Activated CD8-positive, alpha-beta memory T cell treated with anti-CD3 and anti-CD28 coated beads for 4 hours (primary cell): ENCODE data around the gene SDE2.
A peak's percentile ranks its signal among the peaks of the same experiment; 100 is the strongest.
"Not testable (repeated sequence)": the region's sequence is repeated elsewhere in the genome, so short reads cannot be mapped to it uniquely, and the experiment has no call there.

ENCODE experiments used
- DNase-seq, 2 donors: peaks; one replicate each; pipeline ENCODE4 v3.0.0-alpha.2; 2020; ENCODE audit warnings: low read depth in 2 of 2

The SDE2 gene

DNA sequence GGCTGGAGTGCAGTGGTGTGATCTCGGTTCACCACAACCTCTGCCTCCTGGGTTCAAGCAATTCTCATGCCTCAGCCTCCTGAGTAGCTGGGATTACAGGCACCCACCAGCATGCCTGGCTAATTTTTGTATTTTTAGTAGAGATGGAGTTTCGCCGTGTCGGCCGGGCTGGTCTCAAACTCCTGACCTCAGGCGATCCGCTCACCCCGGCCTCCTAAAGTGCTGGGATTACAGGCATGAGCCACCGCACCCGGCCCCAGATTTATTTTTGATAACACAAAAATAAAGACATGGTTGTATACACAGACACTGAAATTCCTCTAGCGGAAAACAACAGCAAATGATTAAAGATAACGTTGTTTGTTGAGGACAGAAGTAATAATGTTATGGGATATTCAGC is 24.0 kb downstream of the SDE2 start:
- DNase-seq: not testable (repeated sequence)

DNA sequence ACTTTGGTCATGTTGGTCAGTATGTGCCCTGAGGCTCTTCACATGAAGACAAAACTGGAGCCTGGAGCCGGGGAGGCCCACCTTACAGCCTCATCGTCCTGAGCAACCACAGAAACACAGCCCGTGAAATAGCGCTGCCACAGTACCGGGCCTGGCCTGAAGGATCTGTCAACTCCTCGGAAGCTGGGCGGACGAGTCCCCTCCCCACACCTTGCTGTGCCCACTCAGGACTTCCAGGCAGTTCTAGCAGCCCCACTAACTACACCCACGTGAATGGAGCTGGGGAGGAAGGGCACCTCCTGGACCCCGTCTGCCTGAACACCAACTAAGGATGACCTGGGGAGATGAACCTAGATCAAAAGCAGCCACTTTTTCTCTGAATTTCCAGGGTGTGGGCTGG is 24.7 kb downstream of the SDE2 start:
- no peak for DNase-seq

GRCh38 chr1:225973158-225973557 is 26.0 kb downstream of the SDE2 start:
- no peak for DNase-seq

GRCh38 chr1:225972344-225973152 is 26.6 kb downstream of the SDE2 start:
- no peak for DNase-seq

DNA sequence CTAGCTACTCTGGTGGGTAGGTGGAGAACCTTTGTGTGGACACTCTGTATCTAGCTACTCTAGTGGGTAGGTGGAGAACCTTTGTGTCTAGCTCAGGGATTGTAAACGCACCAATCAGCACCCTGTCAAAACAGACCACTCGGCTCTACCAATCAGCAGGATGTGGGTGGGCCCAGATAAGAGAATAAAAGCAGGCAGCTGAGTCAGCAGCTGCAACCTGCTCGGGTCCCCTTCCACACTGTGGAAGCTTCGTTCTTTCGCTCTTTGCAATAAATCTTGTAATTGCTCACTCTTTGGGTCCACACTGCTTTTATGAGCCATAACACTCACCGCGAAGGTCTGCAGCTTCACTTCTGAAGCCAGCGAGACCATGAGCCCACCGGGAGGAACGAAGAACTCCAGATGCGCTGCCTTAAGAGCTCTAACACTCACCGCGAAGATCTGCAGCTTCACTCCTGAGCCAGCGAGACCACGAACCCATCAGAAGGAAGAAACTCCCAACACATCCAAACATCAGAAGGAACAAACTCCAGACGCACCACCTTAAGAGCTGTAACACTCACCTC is 28.5 kb downstream of the SDE2 start:
- not testable (repeated sequence) for DNase-seq

- not testable (repeated sequence) for DNase-seq
These were observed 29.4 kb downstream of the SDE2 start for GRCh38 chr1:225969751-225970150.

DNA sequence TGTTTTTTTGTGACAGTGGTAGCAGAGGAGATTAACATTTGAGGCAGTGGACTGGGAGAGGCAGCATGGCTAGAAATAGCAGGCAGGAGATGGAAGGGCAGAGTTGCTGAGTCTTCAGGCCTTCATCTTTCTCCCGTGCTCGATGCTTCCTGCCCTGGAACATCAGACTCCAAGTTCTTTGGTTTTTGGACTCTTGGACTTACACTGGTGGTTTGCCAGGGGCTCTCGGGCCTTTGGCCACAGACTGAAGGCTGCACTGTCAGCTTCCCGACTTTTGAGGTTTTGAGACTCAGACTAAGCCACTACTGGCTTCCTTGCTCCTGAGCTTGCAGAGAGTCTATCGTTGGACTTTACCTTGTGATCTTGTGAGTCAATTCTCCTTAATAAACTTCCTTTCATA is 33.9 kb downstream of the SDE2 start:
- DNase-seq: no peak

DNA sequence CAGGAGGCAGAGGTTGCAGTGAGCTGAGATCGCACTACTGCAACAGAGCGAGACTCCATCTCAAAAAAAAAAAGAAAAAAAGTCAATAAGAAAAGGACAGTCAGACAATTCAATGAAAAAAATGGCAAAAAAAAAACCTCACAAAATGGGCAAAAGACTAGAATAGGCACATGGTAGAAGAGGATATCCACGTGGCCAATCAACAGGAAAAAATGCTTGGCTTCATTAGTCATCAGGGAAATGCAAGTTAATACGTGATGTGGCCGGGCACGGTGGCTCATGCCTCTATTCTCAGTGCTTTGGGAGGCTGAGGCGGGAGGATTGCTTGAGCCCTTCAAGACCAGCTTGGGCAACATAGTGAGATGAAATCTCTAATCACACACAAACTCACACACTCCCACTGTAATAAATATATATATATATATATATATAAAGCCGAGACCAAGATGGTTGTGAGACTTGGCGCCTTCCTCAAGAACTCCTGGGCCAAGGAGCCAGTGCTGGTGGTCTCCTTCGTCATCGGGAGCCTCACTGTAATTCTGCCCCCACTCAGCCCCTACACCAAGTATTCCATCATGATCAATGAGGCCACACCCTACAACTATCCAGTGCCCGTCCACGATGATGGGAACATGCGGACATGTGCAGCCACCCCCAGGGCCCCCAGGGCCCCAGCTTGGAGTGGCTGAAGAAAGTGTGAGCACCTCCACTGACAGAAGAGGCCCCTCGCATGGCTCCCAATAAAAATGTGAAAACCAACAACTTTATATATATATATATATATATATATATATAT is 35.2 kb downstream of the SDE2 start:
- DNase-seq: no peak

DNA sequence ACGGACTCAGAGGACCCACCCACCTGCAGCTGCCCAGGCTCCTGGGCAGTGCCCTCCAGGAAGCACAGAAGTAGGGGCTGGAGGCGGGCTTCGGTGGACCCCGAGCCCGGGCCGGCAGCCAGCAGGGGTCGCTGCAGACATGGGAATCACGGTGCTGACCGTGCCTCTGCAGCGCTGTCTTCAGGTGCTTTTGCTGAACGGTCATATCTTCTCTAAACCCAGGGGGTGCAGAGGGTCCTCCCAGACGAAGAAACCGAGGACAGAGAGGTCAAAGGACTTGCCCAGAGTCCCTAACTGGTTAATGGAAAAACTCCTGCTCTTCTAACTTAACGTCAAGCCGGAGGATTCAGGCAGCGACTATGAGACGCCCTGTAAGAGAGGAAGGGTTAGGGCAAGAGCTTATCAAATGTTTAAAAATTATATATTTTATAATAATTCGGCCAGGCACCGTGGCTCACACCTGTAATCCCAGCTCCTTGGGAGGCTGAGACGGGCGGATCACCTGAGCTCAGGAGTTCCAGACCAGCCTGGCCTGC is 36.6 kb downstream of the SDE2 start:
- DNase-seq: peak; percentile 13 to 30

DNA sequence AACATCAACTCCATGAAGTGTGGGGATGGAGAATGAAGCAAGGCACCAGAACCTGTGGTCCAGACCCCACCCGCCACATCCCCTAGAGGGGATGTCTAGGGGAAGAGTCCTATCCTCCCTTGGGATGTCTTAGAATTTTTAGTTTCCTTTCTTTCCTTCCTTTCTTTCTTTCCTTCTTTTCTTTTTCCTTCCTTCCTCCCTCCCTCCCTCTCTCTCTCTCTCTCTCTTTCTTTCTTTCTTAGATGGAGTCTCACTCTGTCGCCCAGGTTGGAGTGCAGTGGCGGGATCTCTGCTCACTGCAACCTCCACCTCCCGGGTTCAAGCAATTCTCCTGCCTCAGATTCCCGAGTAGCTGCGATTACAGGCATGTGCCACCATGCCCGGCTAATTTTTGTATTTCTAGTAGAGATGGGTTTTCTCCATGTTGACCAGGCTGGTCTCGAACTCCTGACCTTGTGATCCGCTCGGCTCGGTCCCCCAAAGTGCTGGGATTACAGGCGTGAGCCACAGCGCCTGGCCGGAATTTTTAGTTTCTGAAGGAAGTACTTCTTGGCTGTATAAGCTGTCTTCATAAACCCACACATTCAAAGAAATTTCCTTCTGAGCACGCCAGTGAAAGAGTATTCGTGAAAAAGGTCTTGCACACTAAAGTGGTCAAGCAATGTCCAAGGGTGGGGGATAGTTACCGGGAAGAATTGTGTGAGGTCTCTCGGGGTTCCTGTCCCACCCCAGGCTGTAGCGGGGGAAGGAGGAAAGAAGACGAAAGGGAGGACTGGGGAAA is 37.3 kb downstream of the SDE2 start:
- DNase-seq: no peak

- DNase-seq: no peak
These were observed 41.1 kb downstream of the SDE2 start for GRCh38 chr1:225958041-225958440.

DNA sequence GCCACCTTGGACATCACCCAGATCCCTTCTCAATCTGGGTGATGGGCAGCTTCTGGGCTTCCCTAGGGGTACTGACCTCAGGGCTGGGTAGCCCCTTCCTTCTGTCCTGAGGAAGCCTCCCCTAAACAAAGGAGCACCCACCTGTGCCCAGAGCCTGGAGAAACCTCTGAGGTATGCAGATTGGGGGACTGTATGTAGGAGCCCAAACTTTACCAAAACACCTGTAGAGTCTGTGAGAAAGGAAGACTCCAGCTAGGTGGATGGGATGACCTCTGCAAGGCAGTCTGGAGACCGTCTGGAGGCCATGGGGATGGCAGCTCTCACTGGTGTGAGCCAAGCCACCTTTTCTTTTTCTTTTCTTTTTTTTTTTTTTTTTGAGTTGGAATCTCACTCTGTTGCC is 44.4 kb downstream of the SDE2 start:
- DNase-seq: no peak

GRCh38 chr1:225953315-225953714 is 45.8 kb downstream of the SDE2 start:
- no peak for DNase-seq

DNA sequence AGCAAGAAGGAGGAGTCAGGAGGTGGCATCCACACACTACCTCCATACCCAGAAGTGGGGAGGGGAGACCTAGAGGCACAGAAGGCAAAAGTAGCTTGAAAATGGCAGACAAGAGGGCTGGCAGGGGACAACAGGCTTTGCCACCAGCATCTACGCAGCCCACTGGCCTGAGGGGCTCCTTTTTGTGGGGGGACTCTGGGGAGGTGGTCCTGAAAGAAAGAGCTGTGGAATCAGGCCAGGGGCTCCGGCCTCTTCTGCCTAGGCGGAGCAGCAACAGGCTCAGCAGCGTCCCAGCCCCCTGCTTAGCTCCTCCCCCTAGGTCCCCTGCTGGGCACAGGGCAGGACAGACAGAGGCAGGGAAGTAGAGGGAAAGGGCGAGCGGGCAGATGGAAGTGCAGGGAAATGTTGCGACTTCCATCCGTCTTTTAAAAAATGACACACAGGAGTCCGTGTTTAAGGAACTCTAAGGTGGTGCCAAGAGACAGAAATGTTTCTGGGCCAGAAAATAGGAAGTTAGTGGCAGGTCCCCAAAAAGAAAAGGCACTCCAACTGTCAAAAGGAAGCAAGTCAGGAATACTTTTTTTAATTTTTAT is 48.1 kb downstream of the SDE2 start:
- no peak for DNase-seq

- no peak for DNase-seq
These were observed 50.1 kb downstream of the SDE2 start for GRCh38 chr1:225949041-225949440.

DNA sequence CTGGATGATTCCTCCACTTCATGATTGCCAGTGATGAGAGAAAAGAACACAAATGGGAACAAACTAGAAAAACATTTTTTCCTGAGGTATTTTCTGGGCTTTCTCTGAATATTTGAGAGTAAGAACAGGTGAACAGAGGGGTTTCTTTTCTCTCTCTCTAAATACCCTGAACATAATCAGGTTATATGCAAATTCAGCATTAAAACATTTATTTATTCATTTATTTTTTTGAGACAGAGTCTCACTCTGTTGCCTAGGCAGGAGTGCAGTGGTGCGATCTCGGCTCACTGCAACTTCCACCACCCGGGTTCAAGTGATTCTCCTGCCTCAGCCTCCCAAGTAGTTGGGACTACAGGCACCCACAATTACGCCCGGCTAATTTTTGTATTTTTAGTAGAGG is 52.3 kb downstream of the SDE2 start:
- no peak for DNase-seq

GRCh38 chr1:225946082-225946620 is 53.0 kb downstream of the SDE2 start:
- DNase-seq: no peak

DNA sequence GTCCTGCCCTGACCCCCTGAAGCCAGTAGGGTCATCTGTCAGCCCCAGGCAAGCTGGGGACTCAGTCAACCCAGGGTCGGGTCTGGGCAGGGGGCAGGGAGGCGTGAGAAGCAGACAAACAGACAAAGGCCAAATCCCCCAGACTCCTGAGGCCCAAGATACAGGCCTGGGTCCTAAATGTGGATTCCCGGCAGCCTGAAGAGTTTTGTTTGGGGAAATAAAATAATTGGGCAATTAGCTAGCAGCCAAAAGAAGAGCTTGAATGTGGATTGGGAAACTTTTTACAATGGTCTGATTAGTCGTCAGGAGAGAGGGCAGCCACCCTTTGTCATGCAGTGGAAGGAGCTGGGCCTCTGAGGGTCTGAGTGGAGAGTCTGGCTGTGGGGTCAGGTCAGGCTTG is 53.6 kb downstream of the SDE2 start:
- no peak for DNase-seq

DNA sequence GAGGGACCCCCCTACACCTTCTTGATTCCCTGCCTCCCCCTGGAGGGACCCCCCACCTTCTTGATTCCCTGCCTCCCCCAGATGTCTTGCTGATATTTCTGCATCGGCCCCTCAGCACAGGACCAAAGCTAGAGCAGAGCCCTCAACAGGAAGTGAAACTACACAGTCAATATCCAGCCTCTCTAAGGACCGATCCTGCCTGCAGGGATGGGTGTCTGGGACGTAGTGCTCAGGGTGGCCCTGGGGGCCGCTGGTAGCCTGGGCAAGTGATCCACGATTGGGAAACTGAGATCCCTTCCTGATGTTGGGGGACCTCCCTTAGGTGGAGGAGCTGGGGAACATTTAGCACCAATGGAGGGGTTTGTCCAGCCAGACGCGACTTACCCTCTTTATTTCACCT is 54.2 kb downstream of the SDE2 start:
- no peak for DNase-seq

DNA sequence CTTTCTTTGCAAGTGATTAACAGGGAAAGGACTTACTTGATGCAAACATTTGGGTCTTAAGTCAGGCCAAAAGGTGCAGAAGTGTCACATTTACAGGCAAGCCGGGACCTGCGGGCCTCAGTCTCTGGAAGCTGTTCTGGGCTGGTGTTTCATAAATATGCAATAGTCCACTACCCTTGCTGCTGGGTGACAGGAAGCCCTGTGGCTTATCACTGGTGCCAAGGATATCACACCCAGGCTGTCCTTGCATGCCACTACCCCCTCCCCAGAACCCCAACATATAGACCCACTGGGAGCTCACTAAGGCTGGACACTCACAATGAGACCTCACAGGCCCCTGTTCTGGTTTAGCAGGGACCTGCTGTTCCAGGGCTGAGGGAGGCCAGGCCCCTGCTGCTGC is 54.8 kb downstream of the SDE2 start:
- no peak for DNase-seq

- no peak for DNase-seq
These were observed 55.6 kb downstream of the SDE2 start for GRCh38 chr1:225943582-225943981.
